OCI-LY7 (cell line): ENCODE results near the gene PSAPL1.

ENCODE experiments used
- CTCF ChIP-seq: fragments of 200-600 bp; sonication (generic); conservative IDR thresholded peaks from 2 replicates; pipeline ENCODE4 v1.5.1; 2014; ENCODE audit warnings: mild to moderate bottlenecking, antibody characterized with exemption, low read length, moderate library complexity, mixed read lengths
- EZH2phosphoT487 ChIP-seq: fragments of 200-600 bp; sonication (generic); IDR thresholded peaks from 2 replicates; pipeline ENCODE4 v1.6.1; 2018; ENCODE audit warnings: low read depth, borderline replicate concordance, mild to moderate bottlenecking, mixed run types, antibody characterized with exemption, low read length, moderate library complexity, mixed read lengths

DNA sequence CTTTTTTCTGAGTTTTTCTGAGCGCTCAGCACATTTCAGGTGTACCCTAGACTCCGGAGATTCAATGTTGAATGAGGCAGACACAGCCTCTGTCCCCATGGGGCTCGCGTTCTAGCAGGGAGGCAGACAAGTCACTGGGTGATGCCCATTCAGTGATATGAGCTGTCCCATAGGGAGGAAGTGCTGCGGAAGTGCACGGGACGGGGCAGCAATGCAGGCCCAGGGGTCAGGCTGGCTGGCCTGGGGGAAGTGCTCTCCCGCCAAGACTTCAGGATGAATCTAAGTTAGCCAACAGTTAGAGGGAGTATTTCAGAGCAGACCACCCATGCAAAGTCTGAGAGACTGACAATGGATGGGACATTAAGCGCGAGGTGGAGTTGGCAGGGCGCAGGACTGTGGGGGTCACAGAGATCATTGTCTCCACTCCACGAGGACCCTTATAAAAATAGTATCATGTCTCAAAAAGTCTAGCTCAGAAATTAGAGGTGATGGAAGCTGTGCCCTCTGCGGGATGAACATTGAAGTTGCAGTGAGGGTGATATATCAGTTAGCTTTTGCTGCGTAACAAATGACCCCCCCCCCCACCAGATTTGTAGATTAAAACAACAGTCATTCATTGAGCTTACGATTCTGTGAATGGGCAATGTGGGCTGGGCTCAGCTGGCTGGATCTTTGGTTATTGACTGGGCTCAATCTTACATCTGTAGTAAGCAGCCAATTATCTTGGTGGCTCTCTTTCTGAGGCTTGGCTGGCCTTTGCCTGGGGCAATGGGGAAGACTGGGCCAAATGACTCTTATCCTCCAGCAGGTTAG lies 16.4 kb downstream of the PSAPL1 start:
- TF ChIP-seq CTCF: no peak
- no peak for TF ChIP-seq EZH2phosphoT487
